Epithelial cell of esophagus (primary cell): ENCODE results near the gene RNF126.
"Not testable (repeated sequence)": the region's sequence is repeated elsewhere in the genome, so short reads cannot be mapped to it uniquely, and the experiment has no call there.

Experiments
- DNase-seq: peaks from one replicate; pipeline ENCODE4 v3.0.0; 2010; ENCODE audit warnings: low read depth
- H3K4me3 ChIP-seq: 2 replicates; pipeline ENCODE4 v1.5.1; 2011; ENCODE audit warnings: mild to moderate bottlenecking, low read length, control low read depth
- TF ChIP-seq, protein P1 (sequence below): IDR thresholded peaks from 2 replicates; pipeline ENCODE4 v1.5.1; 2011; ENCODE audit warnings: low read depth, mild to moderate bottlenecking, low read length, control low read depth, inconsistent platforms; ENCODE audit not compliant: insufficient read depth; ENCODE audit errors: missing control alignments

RNF126 gene

DNA sequence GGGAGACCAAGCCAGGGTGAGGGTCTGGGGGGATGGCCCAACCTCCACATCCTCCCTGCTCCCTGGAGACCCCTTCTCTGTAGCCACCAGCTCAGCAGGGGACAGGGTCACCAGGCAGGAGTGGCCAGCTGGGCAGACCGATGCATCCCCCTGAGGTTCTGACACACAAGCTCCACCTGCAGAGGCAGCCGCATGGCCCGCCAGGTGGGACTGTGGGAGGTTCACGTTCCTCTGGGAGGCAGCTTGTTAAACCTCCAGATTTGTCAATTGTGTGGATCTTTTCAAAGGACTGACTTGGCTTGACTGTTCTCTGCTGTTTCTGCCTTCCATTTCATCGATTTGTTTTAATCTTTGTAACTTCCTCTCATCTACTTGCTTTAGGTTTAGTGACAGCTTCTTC lies 37.8 kb downstream of the RNF126 start:
- TF ChIP-seq, protein P1, sequence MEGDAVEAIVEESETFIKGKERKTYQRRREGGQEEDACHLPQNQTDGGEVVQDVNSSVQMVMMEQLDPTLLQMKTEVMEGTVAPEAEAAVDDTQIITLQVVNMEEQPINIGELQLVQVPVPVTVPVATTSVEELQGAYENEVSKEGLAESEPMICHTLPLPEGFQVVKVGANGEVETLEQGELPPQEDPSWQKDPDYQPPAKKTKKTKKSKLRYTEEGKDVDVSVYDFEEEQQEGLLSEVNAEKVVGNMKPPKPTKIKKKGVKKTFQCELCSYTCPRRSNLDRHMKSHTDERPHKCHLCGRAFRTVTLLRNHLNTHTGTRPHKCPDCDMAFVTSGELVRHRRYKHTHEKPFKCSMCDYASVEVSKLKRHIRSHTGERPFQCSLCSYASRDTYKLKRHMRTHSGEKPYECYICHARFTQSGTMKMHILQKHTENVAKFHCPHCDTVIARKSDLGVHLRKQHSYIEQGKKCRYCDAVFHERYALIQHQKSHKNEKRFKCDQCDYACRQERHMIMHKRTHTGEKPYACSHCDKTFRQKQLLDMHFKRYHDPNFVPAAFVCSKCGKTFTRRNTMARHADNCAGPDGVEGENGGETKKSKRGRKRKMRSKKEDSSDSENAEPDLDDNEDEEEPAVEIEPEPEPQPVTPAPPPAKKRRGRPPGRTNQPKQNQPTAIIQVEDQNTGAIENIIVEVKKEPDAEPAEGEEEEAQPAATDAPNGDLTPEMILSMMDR: no peak
- no peak overlapping the region for H3K4me3 ChIP-seq
- DNase-seq: no peak

DNA sequence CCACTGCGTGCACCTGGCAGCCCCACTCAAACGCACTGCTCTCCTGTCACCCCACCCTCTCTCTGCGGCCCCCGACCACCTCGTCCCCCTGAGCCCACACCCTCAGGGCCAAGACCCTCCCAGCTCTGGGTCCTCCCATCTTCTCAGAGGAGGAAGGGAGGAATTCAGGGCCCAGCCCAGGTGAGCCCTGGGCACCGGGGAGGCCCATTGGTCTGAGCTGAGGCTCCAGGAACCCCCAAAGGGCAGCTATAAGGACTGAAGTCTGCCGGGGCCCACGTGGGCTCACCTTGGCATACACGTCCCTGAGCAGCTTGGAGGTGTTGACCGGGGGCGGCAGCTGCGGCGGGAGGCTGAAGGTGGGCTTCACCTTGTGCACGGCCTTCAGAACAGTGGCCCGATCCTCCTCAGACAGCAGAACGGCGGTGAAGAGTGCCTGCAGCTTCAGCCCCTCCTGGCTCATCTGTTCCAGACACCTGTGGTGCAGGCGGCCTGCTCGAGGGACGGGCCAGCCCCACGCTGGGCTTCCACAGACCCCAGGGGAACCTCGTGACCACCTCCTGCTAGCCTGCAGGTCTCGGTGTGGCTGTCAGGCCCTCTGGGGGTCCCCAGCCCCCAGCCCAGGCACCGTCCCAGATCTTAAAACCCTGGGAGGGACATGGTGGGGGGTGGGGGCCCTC lies 38.4 kb downstream of the RNF126 start:
- no peak for DNase-seq
- no peak overlapping the region for H3K4me3 ChIP-seq
- TF ChIP-seq, protein P1: no peak

DNA sequence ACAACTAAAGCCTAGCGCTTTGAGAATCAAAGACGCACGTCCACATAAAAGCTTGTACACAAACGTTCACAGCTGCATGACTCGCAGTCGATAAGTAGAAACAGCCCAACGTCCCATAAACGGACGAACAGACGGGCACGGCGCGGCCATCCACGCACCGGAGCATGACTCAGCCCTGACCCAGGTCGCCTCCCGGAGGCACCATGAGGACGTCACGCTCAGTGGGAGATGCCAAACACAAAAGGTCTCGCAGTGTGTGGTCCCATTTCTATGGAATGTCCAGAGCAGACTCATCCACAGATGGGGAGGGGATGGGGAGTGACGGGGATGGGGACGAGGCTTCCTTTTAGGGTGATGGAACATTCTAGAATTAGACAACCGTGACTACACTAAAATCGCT lies 39.0 kb downstream of the RNF126 start:
- TF ChIP-seq, protein P1: no peak

DNA sequence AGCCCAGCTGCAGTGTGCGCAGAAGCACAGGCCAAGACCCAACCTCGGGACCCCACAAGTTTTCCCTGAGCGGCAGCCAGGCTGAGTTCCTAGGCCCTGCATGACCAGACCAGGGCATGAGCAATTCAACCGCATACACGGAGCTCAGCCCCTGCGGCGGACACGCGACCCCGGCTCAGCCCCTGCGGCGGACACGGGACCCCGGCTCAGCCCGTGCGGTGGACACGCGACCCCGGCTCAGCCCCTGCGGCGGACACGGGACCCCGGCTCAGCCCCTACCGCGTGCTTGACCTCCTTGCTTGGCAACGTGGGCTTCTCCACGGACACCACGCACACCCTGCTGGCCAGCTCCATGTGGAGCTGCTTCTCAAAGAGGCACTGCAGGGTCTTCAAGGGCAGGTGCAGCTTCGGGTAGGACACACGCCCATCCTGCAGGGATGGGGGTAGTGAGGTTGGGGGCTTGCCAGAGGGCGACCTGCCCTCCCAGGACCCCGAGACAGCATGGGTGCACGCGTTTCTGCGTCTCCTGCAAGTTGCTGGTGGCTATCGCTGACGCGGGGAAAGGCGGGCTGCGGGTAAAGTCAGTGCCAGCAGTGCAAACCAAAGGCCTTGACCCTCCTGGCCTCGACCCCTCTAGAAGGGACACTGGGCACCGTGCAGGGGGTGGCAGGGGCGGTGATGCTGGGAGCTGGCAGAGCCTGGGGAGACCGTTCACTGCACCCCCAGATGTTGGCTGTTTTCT lies 39.7 kb downstream of the RNF126 start:
- TF ChIP-seq, protein P1: no peak
- no peak for DNase-seq
- H3K4me3 ChIP-seq: no peak overlapping the region

More for the DNA sequence above, 39.0 kb downstream of the RNF126 start:
- DNase-seq: no peak
- H3K4me3 ChIP-seq: no peak overlapping the region

DNA sequence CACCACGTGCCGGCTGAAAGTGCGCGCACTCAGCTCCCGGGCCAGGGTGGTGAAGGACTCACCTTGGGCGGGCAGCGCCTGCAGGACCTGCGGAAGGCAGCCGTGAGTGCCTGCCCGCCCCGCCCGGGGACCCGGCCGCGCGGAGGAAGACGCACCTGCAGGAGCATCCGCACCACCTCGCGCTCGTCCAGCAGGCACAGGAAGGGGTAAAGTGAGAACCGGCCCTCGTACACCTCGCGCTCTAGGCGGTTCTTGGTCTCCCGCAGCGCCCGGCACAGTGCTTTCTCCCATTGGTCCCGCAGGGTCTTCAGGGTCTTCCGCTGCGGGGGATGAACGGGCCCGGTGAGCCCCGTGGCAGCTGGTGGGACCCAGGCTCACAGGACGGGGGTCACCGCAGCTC lies 40.3 kb downstream of the RNF126 start:
- TF ChIP-seq, protein P1: no peak
- no peak for DNase-seq

DNA sequence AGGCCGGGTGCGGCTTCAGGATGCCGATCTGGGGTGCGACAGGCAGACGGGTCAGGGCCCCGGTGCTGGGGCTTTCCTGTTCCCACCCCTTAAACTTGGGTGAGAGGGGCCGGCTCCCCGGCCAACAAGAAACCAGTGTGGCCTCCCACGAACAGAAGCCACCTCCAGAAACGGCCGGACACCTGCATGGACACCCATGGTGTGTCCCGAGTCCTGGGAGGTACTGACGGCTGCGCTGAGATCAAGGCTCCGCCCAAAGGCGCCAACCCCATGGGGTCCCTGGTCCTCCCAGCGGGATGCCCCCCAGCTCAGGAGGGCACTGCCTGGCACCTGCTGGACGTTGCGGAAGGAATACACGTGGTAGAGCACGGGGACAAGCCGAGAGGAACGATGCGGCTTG lies 41.2 kb downstream of the RNF126 start:
- no peak overlapping the region for H3K4me3 ChIP-seq
- TF ChIP-seq, protein P1: no peak
- DNase-seq: no peak

More for the DNA sequence above, 40.3 kb downstream of the RNF126 start:
- no peak overlapping the region for H3K4me3 ChIP-seq

DNA sequence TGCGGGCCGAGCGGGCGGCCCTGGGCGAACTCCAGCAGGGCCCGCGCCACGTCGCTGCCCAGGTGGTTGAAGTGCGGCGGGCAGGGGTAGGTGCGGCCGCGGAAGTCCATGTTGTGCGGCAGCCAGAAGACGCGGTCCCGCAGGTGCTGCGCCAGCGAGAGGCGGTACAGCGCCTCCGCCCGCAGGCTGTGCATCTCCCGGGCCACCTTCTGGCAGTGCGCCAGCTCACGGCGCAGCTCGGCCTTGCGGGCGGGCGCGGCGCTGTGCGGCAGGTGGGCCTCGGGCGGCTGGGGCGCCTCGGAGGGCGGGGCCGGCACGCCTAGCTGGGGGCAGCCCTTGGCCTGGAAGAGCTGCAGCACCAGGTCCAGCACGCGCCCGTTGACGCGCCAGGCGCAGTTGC lies 41.8 kb downstream of the RNF126 start:
- not testable (repeated sequence) for H3K4me3 ChIP-seq, DNase-seq
